Measurements from ENCODE around the gene RGS12.

The RGS12 gene

DNA sequence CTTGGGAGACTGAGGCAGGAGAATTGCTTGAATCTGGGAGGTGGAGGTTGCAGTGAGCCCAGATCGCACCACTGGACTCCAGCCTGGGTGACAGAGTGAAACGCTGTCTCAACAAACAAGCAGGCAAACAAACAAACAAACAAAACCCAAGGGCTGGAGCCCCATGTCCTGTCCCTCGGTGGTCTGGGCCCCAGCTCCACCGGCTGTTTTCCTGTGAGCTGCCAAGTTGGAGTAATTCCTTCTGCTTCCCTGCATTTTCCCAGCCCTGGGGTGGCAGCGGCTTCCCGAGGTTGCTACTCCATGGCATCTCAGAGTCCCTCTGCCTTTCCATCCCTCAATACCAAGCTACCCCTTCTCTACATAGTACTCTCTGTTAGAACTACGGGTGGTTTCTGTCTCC is 43.2 kb downstream of the RGS12 start:
- ATAC-seq: no peak
- Mint-ChIP-seq H3K27me3 (no peaks in the 10 kb centered on the region), H3K27ac (no peak overlapping the region), H3K9me3 (no peaks in the 10 kb centered on the region), H3K4me3 (no peak overlapping the region), H3K4me1 (peaks cover 8% of the 10 kb centered on the region)
- no peak for DNase-seq

- no peak overlapping the region for H3K27ac Mint-ChIP-seq
- ATAC-seq (no peak), DNase-seq (no peak)
- peaks cover 9% of the 10 kb centered on the region for H3K4me1 Mint-ChIP-seq
- H3K9me3 Mint-ChIP-seq: no peaks in the 10 kb centered on the region
- no peaks in the 10 kb centered on the region for H3K27me3 Mint-ChIP-seq
- no peak overlapping the region for H3K4me3 Mint-ChIP-seq
Measured at GRCh38 chr4:3336382-3337356, 43.8 kb downstream of the RGS12 start.

DNA sequence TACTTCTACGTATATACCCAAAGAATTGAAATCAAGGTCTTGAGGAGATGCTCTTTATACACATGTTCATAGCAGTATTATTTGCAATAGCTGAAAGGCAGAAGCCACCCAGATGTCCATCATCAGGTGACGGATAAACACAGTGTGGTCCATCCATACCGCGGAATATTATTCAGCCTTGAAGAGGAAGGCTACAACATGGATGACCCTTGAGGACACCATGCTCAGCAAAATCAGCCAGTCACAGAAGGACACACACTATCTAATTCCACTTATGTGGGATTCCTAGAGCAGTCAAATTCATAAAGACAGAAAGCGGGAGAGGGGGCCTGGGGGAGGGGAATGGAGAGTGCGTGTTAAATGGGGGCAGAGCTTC is 44.5 kb downstream of the RGS12 start:
- Mint-ChIP-seq H3K27ac (no peak overlapping the region), H3K9me3 (no peaks in the 10 kb centered on the region), H3K27me3 (no peaks in the 10 kb centered on the region), H3K4me3 (no peak overlapping the region), H3K4me1 (peaks cover 16% of the 10 kb centered on the region)
- no peak for ATAC-seq
- DNase-seq: no peak

- no peaks in the 10 kb centered on the region for H3K27me3 Mint-ChIP-seq
Measured at GRCh38 chr4:3337811-3338210, 45.0 kb downstream of the RGS12 start.

DNA sequence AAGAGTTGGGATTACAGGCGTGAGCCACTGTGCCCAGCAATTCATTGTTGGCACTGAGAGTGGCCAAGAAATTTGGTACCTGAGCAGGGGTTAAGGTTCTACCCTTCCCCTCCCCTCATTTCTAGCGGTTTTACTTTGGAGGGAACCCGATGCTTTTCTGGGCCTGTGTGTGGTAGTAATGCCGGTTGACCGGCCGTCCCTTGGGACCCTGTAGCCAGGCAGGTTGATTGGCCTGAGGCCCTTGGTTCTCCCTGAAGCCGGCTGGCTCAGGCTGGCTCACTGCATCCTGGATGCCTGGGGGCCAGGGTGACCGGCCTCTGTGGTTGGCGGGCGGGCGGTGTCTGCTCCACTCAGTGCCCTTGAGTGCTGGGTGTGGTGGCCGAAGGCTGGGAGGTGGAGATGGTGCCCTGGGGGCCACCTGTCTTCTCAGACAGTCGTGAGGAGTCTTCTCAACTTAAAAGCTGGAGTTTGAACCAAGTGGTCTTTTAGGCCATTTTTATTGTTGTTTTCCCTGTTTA is 45.6 kb downstream of the RGS12 start:
- Mint-ChIP-seq H3K9me3 (no peaks in the 10 kb centered on the region), H3K4me1 (peaks cover 25% of the 10 kb centered on the region), H3K4me3 (no peak overlapping the region), H3K27me3 (no peaks in the 10 kb centered on the region), H3K27ac (no peak overlapping the region)
- DNase-seq (no peak), ATAC-seq (no peak)

More at GRCh38 chr4:3337811-3338210, 45.0 kb downstream of the RGS12 start:
- no peak for ATAC-seq
- Mint-ChIP-seq H3K9me3 (no peaks in the 10 kb centered on the region), H3K27ac (no peak overlapping the region), H3K4me1 (peaks cover 21% of the 10 kb centered on the region), H3K4me3 (no peak overlapping the region)
- no peak for DNase-seq

GRCh38 chr4:3338976-3339531 is 46.2 kb downstream of the RGS12 start:
- no peak overlapping the region for H3K4me3 Mint-ChIP-seq
- ATAC-seq (no peak), DNase-seq (no peak)
- peaks cover 25% of the 10 kb centered on the region for H3K4me1 Mint-ChIP-seq
- H3K27ac Mint-ChIP-seq: peak overlapping the region in 1 of 2 donors; percentile 25
- H3K27me3 Mint-ChIP-seq: no peaks in the 10 kb centered on the region
- no peaks in the 10 kb centered on the region for H3K9me3 Mint-ChIP-seq

GRCh38 chr4:3339577-3339976 is 46.8 kb downstream of the RGS12 start:
- no peak overlapping the region for H3K4me3 Mint-ChIP-seq
- H3K27ac Mint-ChIP-seq: peak overlapping the region in 1 of 2 donors; percentile 25
- peaks cover 25% of the 10 kb centered on the region for H3K4me1 Mint-ChIP-seq
- ATAC-seq: no peak
- no peaks in the 10 kb centered on the region for H3K27me3 Mint-ChIP-seq
- no peak for DNase-seq
- no peaks in the 10 kb centered on the region for H3K9me3 Mint-ChIP-seq

DNA sequence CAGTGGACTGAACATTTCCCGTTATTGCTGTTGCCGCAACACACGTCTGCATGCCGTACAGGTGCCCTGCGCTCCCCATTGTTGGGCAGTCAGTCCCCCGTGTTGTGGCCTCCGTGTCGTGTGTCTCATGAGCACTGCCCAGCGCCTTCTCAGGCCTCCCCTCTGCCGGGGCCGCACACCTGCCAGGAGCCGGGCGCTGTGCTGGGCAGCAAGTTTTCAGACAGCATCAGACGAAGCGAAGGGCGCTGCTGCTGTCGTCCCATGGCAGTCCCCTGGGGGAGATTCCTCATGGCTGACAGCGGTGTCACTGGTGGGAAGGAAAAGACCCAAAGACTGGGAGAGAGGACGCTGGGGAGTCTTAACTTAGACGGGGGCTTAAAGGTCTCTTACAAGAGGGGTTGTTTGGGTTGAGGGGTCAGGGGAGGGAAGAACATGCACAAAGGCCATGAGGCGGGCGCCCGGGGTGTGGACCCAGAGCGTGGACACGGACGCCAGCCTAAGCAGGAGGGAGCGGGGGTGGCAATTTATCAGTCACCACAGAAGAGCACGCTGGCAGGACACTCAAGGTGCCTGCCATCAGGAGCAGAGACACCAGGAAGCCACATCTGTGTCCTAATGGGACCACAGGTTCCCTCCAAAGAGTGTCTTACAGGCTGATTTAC is 47.3 kb downstream of the RGS12 start:
- ATAC-seq (no peak), DNase-seq (no peak)
- Mint-ChIP-seq H3K9me3 (no peaks in the 10 kb centered on the region), H3K4me3 (no peak overlapping the region), H3K4me1 (peaks cover 25% of the 10 kb centered on the region), H3K27me3 (no peaks in the 10 kb centered on the region), H3K27ac (peak overlapping the region in 1 of 2 donors; percentile 77)

- ATAC-seq (no peak), DNase-seq (no peak)
- H3K9me3 Mint-ChIP-seq: no peaks in the 10 kb centered on the region
- no peaks in the 10 kb centered on the region for H3K27me3 Mint-ChIP-seq
- peak overlapping the region in 1 of 2 donors; percentile 77 for H3K27ac Mint-ChIP-seq
- H3K4me1 Mint-ChIP-seq: peaks cover 25% of the 10 kb centered on the region
- H3K4me3 Mint-ChIP-seq: no peak overlapping the region
Measured at GRCh38 chr4:3340700-3341083, 47.9 kb downstream of the RGS12 start.

GRCh38 chr4:3341760-3342159 is 48.9 kb downstream of the RGS12 start:
- DNase-seq (no peak), ATAC-seq (peak; percentile 59)
- Mint-ChIP-seq H3K4me3 (no peak overlapping the region), H3K27ac (peak overlapping the region in 1 of 2 donors; percentile 51), H3K27me3 (no peaks in the 10 kb centered on the region), H3K9me3 (no peaks in the 10 kb centered on the region), H3K4me1 (peaks cover 34% of the 10 kb centered on the region)

GRCh38 chr4:3342182-3342854 is 49.5 kb downstream of the RGS12 start:
- DNase-seq: no peak
- no peak overlapping the region for H3K27ac Mint-ChIP-seq
- H3K4me3 Mint-ChIP-seq: no peak overlapping the region
- H3K27me3 Mint-ChIP-seq: no peaks in the 10 kb centered on the region
- peak; percentile 79 for ATAC-seq
- H3K4me1 Mint-ChIP-seq: peaks cover 34% of the 10 kb centered on the region
- H3K9me3 Mint-ChIP-seq: no peaks in the 10 kb centered on the region
